AG09319 (cell line): ENCODE measurements around the gene STK4.

Source experiments
- DNase-seq: peaks from one replicate; pipeline ENCODE4 v3.0.0-alpha.2; 2010; ENCODE audit warnings: low read depth; ENCODE audit errors: extremely low read depth
- CTCF ChIP-seq: IDR thresholded peaks from 2 replicates; pipeline ENCODE4 v1.5.1; 2011; ENCODE audit warnings: low read depth, mild to moderate bottlenecking, inconsistent platforms, low read length, moderate library complexity

The STK4 gene

GRCh38 chr20:45101333-45101850 is 135.1 kb downstream of the STK4 start:
- DNase-seq = no peak
- TF ChIP-seq CTCF = no peak

GRCh38 chr20:45103072-45103471 is 136.8 kb downstream of the STK4 start:
- no peak for DNase-seq
- TF ChIP-seq CTCF = no peak

GRCh38 chr20:45104786-45105185 is 138.5 kb downstream of the STK4 start:
- DNase-seq = no peak
- TF ChIP-seq CTCF = no peak

- DNase-seq = no peak
- TF ChIP-seq CTCF = no peak
Observed at GRCh38 chr20:45105317-45105716, 139.0 kb downstream of the STK4 start.

- TF ChIP-seq CTCF = no peak
- no peak for DNase-seq
Observed at GRCh38 chr20:45109634-45110033, 143.3 kb downstream of the STK4 start.

- TF ChIP-seq CTCF = no peak
- no peak for DNase-seq
Observed at GRCh38 chr20:45110301-45110700, 144.0 kb downstream of the STK4 start.

GRCh38 chr20:45111285-45111684 is 145.0 kb downstream of the STK4 start:
- DNase-seq = no peak
- TF ChIP-seq CTCF = no peak
